Measurements from ENCODE around the gene CHEK1. TPM values are rescaled to one million over a fixed set of nuclear protein-coding genes. Genes with fewer than 3 reads are reported as not detected.

CHEK1 gene
- total RNA-seq, 1 donor from 2014 or later: 57.0 TPM

GRCh38 chr11:125623064-125623463 is 1.9 kb upstream of the CHEK1 start:
- H3K27me3 Mint-ChIP-seq (ENCODE audit: unreplicated experiment): no peaks in the 10 kb centered on the region
- H3K36me3 Mint-ChIP-seq (ENCODE audit: low read depth, unreplicated experiment): peaks cover 10% of the 10 kb centered on the region
- no peaks in the 10 kb centered on the region for H3K9me3 Mint-ChIP-seq (ENCODE audit: unreplicated experiment)
- H3K27ac Mint-ChIP-seq (ENCODE audit: unreplicated experiment): peak overlapping the region; percentile 69
- DNase-seq (ENCODE audit: low spot score): no peak
- peaks cover 25% of the 10 kb centered on the region for H3K4me1 Mint-ChIP-seq (ENCODE audit: unreplicated experiment)
- H3K4me3 Mint-ChIP-seq (ENCODE audit: unreplicated experiment): no peak overlapping the region
- TF ChIP-seq CTCF (IDR thresholded peaks at IDR 0.05; ENCODE audit: unreplicated experiment): no peak

- Mint-ChIP-seq H3K9me3 (ENCODE audit: unreplicated experiment) (no peaks in the 10 kb centered on the region), H3K4me1 (ENCODE audit: unreplicated experiment) (peaks cover 25% of the 10 kb centered on the region), H3K4me3 (ENCODE audit: unreplicated experiment) (peak overlapping the region; percentile 94), H3K27me3 (ENCODE audit: unreplicated experiment) (no peaks in the 10 kb centered on the region), H3K27ac (ENCODE audit: unreplicated experiment) (peak overlapping the region; percentile 96), H3K36me3 (ENCODE audit: low read depth, unreplicated experiment) (no peaks in the 10 kb centered on the region)
- no peak for TF ChIP-seq CTCF (IDR thresholded peaks at IDR 0.05; ENCODE audit: unreplicated experiment)
- DNase-seq (ENCODE audit: low spot score): no peak
Measured at GRCh38 chr11:125625225-125625629, 264 bp downstream of the CHEK1 start.

- Mint-ChIP-seq H3K27me3 (ENCODE audit: unreplicated experiment) (no peaks in the 10 kb centered on the region), H3K27ac (ENCODE audit: unreplicated experiment) (peak overlapping the region; percentile 96), H3K36me3 (ENCODE audit: low read depth, unreplicated experiment) (no peaks in the 10 kb centered on the region), H3K4me1 (ENCODE audit: unreplicated experiment) (peaks cover 25% of the 10 kb centered on the region), H3K9me3 (ENCODE audit: unreplicated experiment) (no peaks in the 10 kb centered on the region), H3K4me3 (ENCODE audit: unreplicated experiment) (peak overlapping the region; percentile 94)
- TF ChIP-seq CTCF (IDR thresholded peaks at IDR 0.05; ENCODE audit: unreplicated experiment): no peak
- peak; percentile 91 for DNase-seq (ENCODE audit: low spot score)
Measured at GRCh38 chr11:125625630-125626287, 796 bp downstream of the CHEK1 start.

GRCh38 chr11:125626288-125626950 is 1.5 kb downstream of the CHEK1 start:
- Mint-ChIP-seq H3K4me1 (ENCODE audit: unreplicated experiment) (peaks cover 25% of the 10 kb centered on the region), H3K9me3 (ENCODE audit: unreplicated experiment) (no peaks in the 10 kb centered on the region), H3K4me3 (ENCODE audit: unreplicated experiment) (peak overlapping the region; percentile 94), H3K36me3 (ENCODE audit: low read depth, unreplicated experiment) (no peaks in the 10 kb centered on the region), H3K27me3 (ENCODE audit: unreplicated experiment) (no peaks in the 10 kb centered on the region), H3K27ac (ENCODE audit: unreplicated experiment) (peak overlapping the region; percentile 92)
- peak; percentile 65 for DNase-seq (ENCODE audit: low spot score)
- TF ChIP-seq CTCF (IDR thresholded peaks at IDR 0.05; ENCODE audit: unreplicated experiment): no peak
